Measurements from ENCODE around the gene NKX1-1. TPM values are rescaled to one million over a fixed set of nuclear protein-coding genes. Genes with fewer than 3 reads are reported as not detected.
"Not testable (repeated sequence)": the region's sequence is repeated elsewhere in the genome, so short reads cannot be mapped to it uniquely, and the experiment has no call there.

NKX1-1 gene
- not detected for polyA plus RNA-seq (ENCODE audit: insufficient read length in 4 of 4)

- DNase-seq (ENCODE audit: low read depth in 4 of 4, low spot score in 3 of 4) = no peak
Observed at GRCh38 chr4:1406394-1406980, at the start of gene NKX1-1. NKX1-1 (minus strand) TSS chr4:1406442; CDS start chr4:1406442, 0 bp downstream.

- DNase-seq (ENCODE audit: low read depth in 4 of 4, low spot score in 3 of 4) = no peak
Observed at GRCh38 chr4:1453731-1454130, 47.5 kb upstream of the NKX1-1 start.

- no peak for DNase-seq (ENCODE audit: low read depth in 4 of 4, low spot score in 3 of 4)
Observed at GRCh38 chr4:1452431-1453051, 46.3 kb upstream of the NKX1-1 start.

- DNase-seq (ENCODE audit: low read depth in 4 of 4, low spot score in 3 of 4) = no peak
Observed at GRCh38 chr4:1451752-1452122, 45.5 kb upstream of the NKX1-1 start.

GRCh38 chr4:1451106-1451751, 45.0 kb upstream of the NKX1-1 start:
- no peak for DNase-seq (ENCODE audit: low read depth in 4 of 4, low spot score in 3 of 4)

GRCh38 chr4:1449833-1450741, 43.8 kb upstream of the NKX1-1 start:
- no peak for DNase-seq (ENCODE audit: low read depth in 4 of 4, low spot score in 3 of 4)

GRCh38 chr4:1449475-1449832, 43.2 kb upstream of the NKX1-1 start:
- no peak for DNase-seq (ENCODE audit: low read depth in 4 of 4, low spot score in 3 of 4)

GRCh38 chr4:1448589-1449420, 42.6 kb upstream of the NKX1-1 start:
- no peak for DNase-seq (ENCODE audit: low read depth in 4 of 4, low spot score in 3 of 4)

- no peak for DNase-seq (ENCODE audit: low read depth in 4 of 4, low spot score in 3 of 4)
Observed at GRCh38 chr4:1447676-1448588, 41.7 kb upstream of the NKX1-1 start.

GRCh38 chr4:1446502-1447386, 40.5 kb upstream of the NKX1-1 start:
- DNase-seq (ENCODE audit: low read depth in 4 of 4, low spot score in 3 of 4) = no peak

- no peak for DNase-seq (ENCODE audit: low read depth in 4 of 4, low spot score in 3 of 4)
Observed at GRCh38 chr4:1445716-1446445, 39.6 kb upstream of the NKX1-1 start.

- DNase-seq (ENCODE audit: low read depth in 4 of 4, low spot score in 3 of 4) = not testable (repeated sequence)
Observed at GRCh38 chr4:1443688-1444172, 37.5 kb upstream of the NKX1-1 start.

- DNase-seq (ENCODE audit: low read depth in 4 of 4, low spot score in 3 of 4) = no peak
Observed at GRCh38 chr4:1427010-1427409, 20.8 kb upstream of the NKX1-1 start.

GRCh38 chr4:1421657-1422056, 15.4 kb upstream of the NKX1-1 start:
- DNase-seq (ENCODE audit: low read depth in 4 of 4, low spot score in 3 of 4) = no peak

- DNase-seq (ENCODE audit: low read depth in 4 of 4, low spot score in 3 of 4) = no peak
Observed at GRCh38 chr4:1419708-1420107, 13.5 kb upstream of the NKX1-1 start.

GRCh38 chr4:1418494-1419285, 12.4 kb upstream of the NKX1-1 start:
- DNase-seq (ENCODE audit: low read depth in 4 of 4, low spot score in 3 of 4) = no peak
